Common myeloid progenitor, CD34-positive (primary cell): Measurements from ENCODE around the gene ADD1.

ENCODE experiments used
- CTCF ChIA-PET: fragments of 350-600 bp; sonication (Branson Sonifier 250); formaldehyde crosslinking; loops from one replicate; lab custom pipeline; 2021; ENCODE audit warnings: antibody characterized with exemption; lab: Charles Lee
- POLR2A ChIA-PET: fragments of 350-600 bp; sonication (Branson Sonifier 250); formaldehyde crosslinking; loops from one replicate; lab custom pipeline; 2021; ENCODE audit warnings: antibody characterized with exemption; lab: Charles Lee
- DNase-seq, 3 donors: peaks; one replicate each; pipeline versions ENCODE4 v3.0.0 to v3.0.0-alpha.2; 2013
- H3K27ac ChIP-seq, 2 experiments: 1 replicate in 1 of 2; 2 replicates in 1 of 2; pipeline ENCODE4 v1.7.0; 2013; ENCODE audit warnings: inconsistent platforms in 2 of 2, low read length in 2 of 2, mild to moderate bottlenecking in 2 of 2, low read depth in 1 of 2, moderate library complexity in 1 of 2; ENCODE audit not compliant: severe bottlenecking in 2 of 2, insufficient read depth in 1 of 2, poor library complexity in 1 of 2
- H3K27me3 ChIP-seq, 5 experiments: replicated peaks in 2 of 5; 1 replicate in 3 of 5; 2 replicates in 2 of 5; pipeline versions ENCODE4 v1.6.1 to v1.7.0; 2013; ENCODE audit warnings: low read length in 4 of 5, mild to moderate bottlenecking in 2 of 5, moderate library complexity in 2 of 5, inconsistent platforms in 1 of 5; ENCODE audit not compliant: insufficient read depth in 5 of 5, control insufficient read depth in 4 of 5
- H3K36me3 ChIP-seq, 4 experiments: 1 replicate in 2 of 4; 2 replicates in 2 of 4; pipeline versions ENCODE4 v1.6.1 to v1.7.0; 2013; ENCODE audit warnings: low read length in 3 of 4, control low read depth in 1 of 4, mild to moderate bottlenecking in 1 of 4; ENCODE audit not compliant: control insufficient read depth in 4 of 4, insufficient read depth in 4 of 4
- H3K4me1 ChIP-seq, 4 experiments: 1 replicate in 3 of 4; 2 replicates in 1 of 4; pipeline versions ENCODE4 v1.6.1 to v1.7.1; 2013; ENCODE audit warnings: low read length in 3 of 4, mild to moderate bottlenecking in 3 of 4, control low read depth in 1 of 4, inconsistent platforms in 1 of 4, moderate library complexity in 1 of 4; ENCODE audit not compliant: control insufficient read depth in 4 of 4, insufficient read depth in 4 of 4; ENCODE audit errors: control extremely low read depth in 1 of 4
- H3K4me3 ChIP-seq, 7 experiments: 1 replicate in 4 of 7; 2 replicates in 3 of 7; pipeline versions ENCODE4 v1.5.1 to v1.7.0; 2013; ENCODE audit warnings: mild to moderate bottlenecking in 7 of 7, low read length in 6 of 7, moderate library complexity in 6 of 7, inconsistent platforms in 2 of 7, low read depth in 2 of 7, control low read depth in 1 of 7; ENCODE audit not compliant: insufficient read depth in 4 of 7, control insufficient read depth in 1 of 7; ENCODE audit errors: extremely low read depth in 1 of 7
- H3K9me3 ChIP-seq, 5 experiments: 1 replicate in 4 of 5; 2 replicates in 1 of 5; pipeline versions ENCODE4 v1.6.1 to v1.7.1; 2013; ENCODE audit warnings: low read length in 4 of 5, mild to moderate bottlenecking in 2 of 5, inconsistent platforms in 1 of 5, low read depth in 1 of 5, moderate library complexity in 1 of 5; ENCODE audit not compliant: control insufficient read depth in 4 of 5, insufficient read depth in 2 of 5; ENCODE audit errors: control extremely low read depth in 1 of 5
- WGBS: methylation state at CpG from one replicate; pipeline ENCODE4 v1.1.5; 2013; ENCODE audit not compliant: insufficient coverage; 5-methylcytosine and 5-hydroxymethylcytosine counted together

Gene ADD1

DNA sequence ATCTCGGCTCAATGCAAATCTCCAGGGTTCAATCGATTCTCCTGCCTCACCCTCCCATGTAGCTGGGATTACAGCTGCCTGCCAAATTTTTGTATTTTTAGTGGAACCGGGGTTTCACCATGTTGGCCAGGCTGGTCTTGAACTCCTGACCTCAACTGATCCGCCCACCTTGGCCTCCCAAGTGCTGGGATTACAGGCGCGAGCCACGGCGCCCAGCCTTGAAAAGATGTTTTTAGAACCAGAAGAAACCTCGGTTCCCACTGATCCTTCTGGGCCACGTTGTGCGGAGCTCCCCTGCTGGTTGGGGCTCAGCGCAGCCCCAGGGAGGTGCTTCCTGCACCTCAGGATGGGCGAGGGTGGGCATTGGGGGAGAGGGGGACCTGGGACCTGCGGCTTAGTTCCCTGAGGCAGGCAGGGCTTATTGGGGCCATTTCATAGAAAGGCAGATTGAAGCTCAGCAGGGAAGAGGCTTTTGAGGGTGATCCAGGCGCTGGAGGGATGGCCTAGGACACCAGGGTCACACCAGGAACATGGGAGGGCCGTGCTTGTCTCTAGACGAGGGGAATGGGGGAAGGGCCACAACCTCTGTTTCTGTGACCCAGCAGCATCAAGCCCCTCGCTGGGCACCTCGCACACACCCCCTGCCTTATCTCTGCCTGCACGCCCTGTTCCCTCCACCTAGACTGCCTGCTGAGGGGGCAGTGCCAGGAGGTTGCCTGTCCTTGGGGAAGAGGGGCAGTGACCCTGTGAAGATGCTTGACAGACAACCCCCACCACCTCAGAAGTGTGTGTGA lies 6.3 kb upstream of the ADD1 start:
- Histone ChIP-seq H3K4me3 (peak overlapping the region in 5 of 7 experiments; percentile 47 to 70 (median 57)), H3K36me3 (peaks cover 0 to 28% (median 11%) of the 10 kb centered on the region in 4 experiments), H3K4me1 (peaks cover 15 to 58% (median 50%) of the 10 kb centered on the region in 4 experiments), H3K27ac (peak overlapping the region in 1 of 2 experiments; percentile 37), H3K9me3 (peaks cover 0 to 1% (median 0%) of the 10 kb centered on the region in 5 experiments), H3K27me3 (no peaks in the 10 kb centered on the region)
- no peak for DNase-seq
- CTCF ChIA-PET: interaction anchor here (0.8 to 2.4 kb wide), 5 partner anchors 18 to 66 kb away, joined by 3 to 6 read pairs (median 3); no protein-coding TSS in a partner anchor
- WGBS: 81% methylated on average over 17 of the region's 20 CpGs
- POLR2A ChIA-PET: interaction anchor here (0.8 kb wide), 1 partner anchor 74 kb away, joined by 3 read pairs; no protein-coding TSS in a partner anchor

GRCh38 chr4:2837904-2838496 lies 5.6 kb upstream of the ADD1 start:
- whole genome bisulfite sequencing: 24% methylated on average over 5 of the region's 8 CpGs
- no peaks in the 10 kb centered on the region for H3K27me3 ChIP-seq
- peak overlapping the region in 6 of 7 experiments; percentile 46 to 70 (median 54) for H3K4me3 ChIP-seq
- H3K4me1 ChIP-seq: peaks cover 18 to 65% (median 57%) of the 10 kb centered on the region in 4 experiments
- POLR2A ChIA-PET: interaction anchor here (0.6 to 0.8 kb wide), 2 partner anchors 75 to 242 kb away, joined by 3 read pairs; no protein-coding TSS in a partner anchor
- H3K36me3 ChIP-seq: peaks cover 0 to 21% (median 7%) of the 10 kb centered on the region in 4 experiments
- peak; percentile 79 to 94 (median 90) for DNase-seq
- H3K9me3 ChIP-seq: peaks cover 0 to 1% (median 0%) of the 10 kb centered on the region in 5 experiments
- H3K27ac ChIP-seq: peak overlapping the region; percentile 12 to 37
- CTCF ChIA-PET: interaction anchor here (0.8 to 2.4 kb wide), 4 partner anchors 24 to 116 kb away, joined by 3 to 6 read pairs (median 3); no protein-coding TSS in a partner anchor

GRCh38 chr4:2839060-2839459 lies 4.6 kb upstream of the ADD1 start:
- POLR2A ChIA-PET: interaction anchor here (0.6 kb wide), 1 partner anchor 14 kb away, joined by 6 read pairs; no protein-coding TSS in a partner anchor
- Histone ChIP-seq H3K36me3 (peaks cover 0 to 10% (median under 1%) of the 10 kb centered on the region in 4 experiments), H3K27ac (peak overlapping the region in 1 of 2 experiments; percentile 37), H3K9me3 (peaks cover 0 to 1% (median 0%) of the 10 kb centered on the region in 5 experiments), H3K4me3 (peak overlapping the region in 1 of 7 experiments; percentile 70), H3K4me1 (peaks cover 18 to 63% (median 57%) of the 10 kb centered on the region in 4 experiments), H3K27me3 (no peaks in the 10 kb centered on the region)
- WGBS: 86% methylated on average over 1 of the region's 3 CpGs
- CTCF ChIA-PET: interaction anchor here (0.9 to 1.6 kb wide), 3 partner anchors 12 to 115 kb away, joined by 3 to 4 read pairs (median 3); no protein-coding TSS in a partner anchor
- DNase-seq: no peak

- peaks cover 25 to 45% (median 36%) of the 10 kb centered on the region in 4 experiments for H3K4me1 ChIP-seq
- WGBS: 13% methylated on average over 9 of the region's 10 CpGs
- peak in 1 of 3 donors; percentile 18 for DNase-seq
- H3K36me3 ChIP-seq: no peaks in the 10 kb centered on the region
- H3K9me3 ChIP-seq: peaks cover 0 to 1% (median 0%) of the 10 kb centered on the region in 5 experiments
- ChIA-PET POLR2A (interaction anchor here (1.2 kb wide), 1 partner anchor 45 kb away, joined by 4 read pairs; no protein-coding TSS in a partner anchor), CTCF (interaction anchor here (1.5 kb wide), 1 partner anchor 12 kb away, joined by 5 read pairs; no protein-coding TSS in a partner anchor)
- H3K27ac ChIP-seq: peak overlapping the region; percentile 72 to 88
- peak overlapping the region; percentile 65 to 93 (median 89) for H3K4me3 ChIP-seq
- no peaks in the 10 kb centered on the region for H3K27me3 ChIP-seq
Observed at GRCh38 chr4:2842687-2843262, 869 bp upstream of the ADD1 start.

DNA sequence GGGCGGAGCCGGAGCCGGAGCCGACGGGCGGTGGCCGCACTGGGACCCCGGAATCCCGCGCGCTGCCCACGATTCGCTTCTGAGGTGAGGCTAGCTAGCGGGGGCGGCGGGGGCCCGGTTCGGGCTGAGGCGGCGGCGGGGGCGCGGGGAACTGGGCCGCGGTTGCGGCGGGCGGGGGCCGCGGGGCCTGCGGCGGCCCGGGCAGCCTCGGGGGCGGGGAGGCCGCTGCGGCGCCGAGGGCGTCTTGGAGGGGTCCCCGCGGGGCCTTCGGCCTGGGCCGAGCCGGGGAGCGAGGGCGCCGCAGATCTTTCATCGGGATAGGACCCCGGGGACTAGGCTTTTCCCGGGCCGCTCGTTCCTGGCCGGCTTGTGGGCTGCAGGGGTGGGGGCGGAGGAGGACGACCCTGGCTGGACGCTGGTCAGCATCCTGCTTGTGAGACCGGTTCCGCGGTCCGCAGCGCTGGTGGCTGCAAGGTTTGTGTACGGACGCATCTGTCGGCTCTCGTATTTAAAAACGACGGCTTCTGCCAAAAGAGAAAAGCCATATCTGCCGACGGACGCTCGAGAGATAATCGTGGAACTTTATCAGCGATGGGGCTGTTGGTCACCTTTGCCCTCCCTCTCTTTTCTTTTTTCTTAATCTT lies 419 bp downstream of the ADD1 start:
- Histone ChIP-seq H3K27ac (peak overlapping the region; percentile 72 to 88), H3K27me3 (no peaks in the 10 kb centered on the region), H3K9me3 (peaks cover 0 to 1% (median 0%) of the 10 kb centered on the region in 5 experiments), H3K4me1 (peaks cover 16 to 34% (median 29%) of the 10 kb centered on the region in 4 experiments), H3K36me3 (no peaks in the 10 kb centered on the region), H3K4me3 (peak overlapping the region; percentile 62 to 93 (median 89))
- WGBS: 0% methylated on average over 49 of the region's 74 CpGs
- ChIA-PET CTCF (interaction anchor here (1.1 to 1.5 kb wide), 3 partner anchors 11 to 59 kb away, joined by 3 to 5 read pairs (median 4); no protein-coding TSS in a partner anchor), POLR2A (interaction anchor here (1.2 kb wide), 1 partner anchor 46 kb away, joined by 4 read pairs; no protein-coding TSS in a partner anchor)
- DNase-seq: no peak

DNA sequence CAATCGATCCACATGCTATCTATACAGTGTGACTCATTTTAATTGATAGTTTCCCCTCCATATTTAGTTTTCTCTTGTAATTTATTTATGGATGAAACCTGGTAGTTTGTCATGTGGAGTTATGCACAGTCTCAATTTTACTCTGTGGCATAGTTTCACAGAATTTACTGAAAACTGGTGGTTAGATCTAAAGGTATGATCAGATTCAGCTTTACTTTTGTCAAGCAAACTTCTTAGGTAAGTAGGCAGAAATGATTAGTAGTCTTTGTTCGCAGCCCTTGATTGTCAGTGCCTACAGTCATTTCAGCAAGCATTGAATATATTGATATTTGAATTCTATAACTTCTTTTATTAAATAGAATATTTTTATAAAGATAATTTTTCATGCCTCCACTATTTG lies 2.5 kb downstream of the ADD1 start:
- no peaks in the 10 kb centered on the region for H3K36me3 ChIP-seq
- no peaks in the 10 kb centered on the region for H3K9me3 ChIP-seq
- no CpG with 5 or more reads among the region's 2 CpGs for WGBS
- H3K27me3 ChIP-seq: no peaks in the 10 kb centered on the region
- CTCF ChIA-PET: interaction anchor here (1.0 kb wide), 1 partner anchor 9 kb away, joined by 5 read pairs; no protein-coding TSS in a partner anchor
- DNase-seq: no peak
- no peak overlapping the region for H3K4me3 ChIP-seq
- no peak overlapping the region for H3K27ac ChIP-seq
- POLR2A ChIA-PET: no interaction called here
- H3K4me1 ChIP-seq: peaks cover 20 to 49% (median 41%) of the 10 kb centered on the region in 4 experiments
